WERI-Rb-1 (cell line): ENCODE data around the gene LRPAP1.

Source experiments
- DNase-seq: peaks from one replicate; pipeline ENCODE4 v3.0.0-alpha.2; 2020
- H3K27ac ChIP-seq: fragments of 250-450 bp; sonication (Bioruptor Pico); 2 replicates; pipeline ENCODE4 v1.5.1; 2020; ENCODE audit warnings: mild to moderate bottlenecking, moderate library complexity
- H3K27me3 ChIP-seq: fragments of 250-450 bp; sonication (Bioruptor Pico); 2 replicates; pipeline ENCODE4 v1.5.1; 2021; ENCODE audit warnings: mild to moderate bottlenecking, low read depth, moderate library complexity; ENCODE audit not compliant: insufficient read depth, severe bottlenecking
- H3K36me3 ChIP-seq: fragments of 250-450 bp; sonication (Bioruptor Pico); 2 replicates; pipeline ENCODE4 v1.5.1; 2020; ENCODE audit warnings: mild to moderate bottlenecking, moderate library complexity
- H3K4me3 ChIP-seq: 2 replicates; pipeline ENCODE4 v1.5.1; 2011; ENCODE audit warnings: low read depth, mild to moderate bottlenecking, control low read depth, low read length
- H3K9me3 ChIP-seq: fragments of 250-450 bp; sonication (Bioruptor Pico); 2 replicates; pipeline ENCODE4 v1.5.1; 2021; ENCODE audit warnings: mild to moderate bottlenecking, moderate library complexity; ENCODE audit not compliant: severe bottlenecking
- TF ChIP-seq, protein P1 (sequence below): IDR thresholded peaks from 2 replicates; pipeline ENCODE4 v1.5.1; 2011; ENCODE audit warnings: low read depth, mild to moderate bottlenecking, control low read depth, inconsistent platforms, low read length

The LRPAP1 gene

DNA sequence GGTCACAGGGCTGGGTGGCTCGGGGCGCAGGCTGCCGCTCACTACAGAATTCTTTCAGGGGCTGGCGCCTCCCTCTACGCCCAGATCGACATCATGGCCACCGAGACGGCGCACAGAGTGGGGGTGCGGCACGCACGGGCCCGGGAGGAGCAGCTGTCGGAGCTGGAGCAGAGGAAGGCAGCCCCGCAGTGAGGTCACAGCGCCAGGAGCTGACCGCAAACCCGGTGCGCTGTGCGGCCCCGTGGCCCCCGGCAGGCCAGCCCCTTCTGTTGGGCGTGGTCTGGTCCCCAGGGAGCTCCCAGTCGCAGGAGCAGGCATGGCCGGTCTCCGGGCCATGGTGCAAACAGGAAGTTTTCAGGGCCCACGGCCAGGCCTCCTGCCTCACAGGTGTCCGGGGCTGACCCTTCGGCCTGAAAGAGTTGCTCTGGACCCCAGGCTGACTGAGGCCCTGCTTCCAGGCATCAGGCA, 31.6 kb downstream of the LRPAP1 start:
- TF ChIP-seq, protein P1, sequence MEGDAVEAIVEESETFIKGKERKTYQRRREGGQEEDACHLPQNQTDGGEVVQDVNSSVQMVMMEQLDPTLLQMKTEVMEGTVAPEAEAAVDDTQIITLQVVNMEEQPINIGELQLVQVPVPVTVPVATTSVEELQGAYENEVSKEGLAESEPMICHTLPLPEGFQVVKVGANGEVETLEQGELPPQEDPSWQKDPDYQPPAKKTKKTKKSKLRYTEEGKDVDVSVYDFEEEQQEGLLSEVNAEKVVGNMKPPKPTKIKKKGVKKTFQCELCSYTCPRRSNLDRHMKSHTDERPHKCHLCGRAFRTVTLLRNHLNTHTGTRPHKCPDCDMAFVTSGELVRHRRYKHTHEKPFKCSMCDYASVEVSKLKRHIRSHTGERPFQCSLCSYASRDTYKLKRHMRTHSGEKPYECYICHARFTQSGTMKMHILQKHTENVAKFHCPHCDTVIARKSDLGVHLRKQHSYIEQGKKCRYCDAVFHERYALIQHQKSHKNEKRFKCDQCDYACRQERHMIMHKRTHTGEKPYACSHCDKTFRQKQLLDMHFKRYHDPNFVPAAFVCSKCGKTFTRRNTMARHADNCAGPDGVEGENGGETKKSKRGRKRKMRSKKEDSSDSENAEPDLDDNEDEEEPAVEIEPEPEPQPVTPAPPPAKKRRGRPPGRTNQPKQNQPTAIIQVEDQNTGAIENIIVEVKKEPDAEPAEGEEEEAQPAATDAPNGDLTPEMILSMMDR, result no peak
- DNase-seq, result no peak
- H3K9me3 ChIP-seq, result no peaks in the 10 kb centered on the region
- H3K36me3 ChIP-seq, result peaks cover 24% of the 10 kb centered on the region
- no peak overlapping the region for H3K4me3 ChIP-seq
- H3K27me3 ChIP-seq, result no peaks in the 10 kb centered on the region
- H3K27ac ChIP-seq, result no peak overlapping the region

DNA sequence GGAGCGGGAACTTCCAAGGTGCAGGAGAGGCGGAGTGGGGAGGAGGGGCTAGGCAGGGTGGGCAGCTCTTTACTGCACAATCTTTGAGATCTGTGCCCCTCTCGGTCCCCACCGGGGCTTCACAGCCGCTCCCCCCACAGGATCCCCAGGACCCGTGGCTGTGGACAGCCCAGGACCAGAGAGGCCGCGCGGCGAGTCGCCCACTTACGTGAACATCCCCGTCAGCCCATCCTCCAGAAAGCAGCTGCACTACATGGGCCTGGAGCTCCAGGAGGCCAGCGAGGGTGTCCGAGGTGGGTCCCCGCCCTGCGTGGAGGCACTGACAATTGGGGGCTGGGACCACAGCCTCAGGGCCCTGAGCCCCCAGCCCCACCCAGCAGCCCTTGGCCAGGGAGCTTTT, 32.1 kb downstream of the LRPAP1 start:
- Histone ChIP-seq H3K36me3 (peaks cover 18% of the 10 kb centered on the region), H3K27me3 (no peaks in the 10 kb centered on the region), H3K27ac (no peak overlapping the region), H3K9me3 (no peaks in the 10 kb centered on the region), H3K4me3 (no peak overlapping the region)
- TF ChIP-seq, protein P1, result no peak
- no peak for DNase-seq

DNA sequence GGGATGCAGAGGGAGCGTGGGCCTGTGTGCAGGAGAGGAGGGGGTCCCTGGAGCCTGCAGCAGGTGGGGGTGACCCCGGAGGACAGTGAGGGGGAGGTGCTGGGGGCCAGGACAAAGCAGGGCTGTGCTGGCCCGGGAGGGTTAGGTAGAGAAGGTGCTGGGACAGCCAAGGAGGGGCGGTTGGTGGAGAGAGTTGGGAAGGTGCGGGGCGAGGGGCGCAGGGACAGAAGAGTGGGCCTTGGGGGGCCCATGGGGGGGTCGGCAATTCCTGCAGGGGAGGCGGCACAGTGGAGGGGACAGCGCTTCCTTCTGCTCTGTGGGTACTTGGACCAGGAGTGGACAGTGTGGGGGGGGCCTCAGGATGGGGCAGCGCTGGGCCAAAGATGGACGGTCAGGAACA, 32.5 kb downstream of the LRPAP1 start:
- TF ChIP-seq, protein P1, result no peak
- H3K36me3 ChIP-seq, result peaks cover 15% of the 10 kb centered on the region

DNA sequence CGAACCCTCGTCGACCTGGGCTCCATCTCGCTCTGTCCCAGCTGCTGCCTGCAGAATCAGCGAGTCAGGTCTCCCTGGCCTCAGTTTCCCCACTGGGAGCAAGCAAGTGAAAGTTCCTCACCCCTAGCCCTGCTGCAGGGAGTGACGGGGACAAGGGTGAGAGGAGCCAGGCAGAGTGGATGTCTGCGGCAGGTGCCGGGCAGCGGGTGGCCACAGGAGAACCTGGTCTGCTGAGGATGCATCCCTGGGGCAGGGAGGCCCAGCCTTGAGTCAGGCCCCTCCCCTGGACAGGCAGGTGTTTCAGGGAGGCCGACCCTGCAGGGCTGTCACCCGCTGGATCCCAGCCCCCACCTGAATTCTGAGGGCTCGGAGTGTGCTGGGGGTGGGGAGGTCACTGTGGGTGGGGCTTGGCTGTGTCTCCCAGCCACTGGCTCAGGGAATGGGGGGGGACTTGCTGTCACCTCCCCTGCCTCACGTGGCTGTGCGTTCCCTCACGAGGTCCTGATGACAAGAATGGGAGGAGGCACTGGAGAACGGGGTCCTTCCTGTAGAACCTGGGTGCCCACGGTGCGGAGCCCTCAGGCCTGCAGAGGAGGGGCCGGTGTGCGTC, 33.2 kb downstream of the LRPAP1 start:
- DNase-seq, result no peak
- TF ChIP-seq, protein P1, result no peak
- Histone ChIP-seq H3K27ac (no peak overlapping the region), H3K4me3 (no peak overlapping the region), H3K36me3 (peaks cover 12% of the 10 kb centered on the region), H3K9me3 (no peaks in the 10 kb centered on the region), H3K27me3 (no peaks in the 10 kb centered on the region)

More for the DNA sequence above, 32.5 kb downstream of the LRPAP1 start:
- H3K4me3 ChIP-seq, result no peak overlapping the region
- no peaks in the 10 kb centered on the region for H3K27me3 ChIP-seq
- no peak overlapping the region for H3K27ac ChIP-seq
- no peak for DNase-seq
- no peaks in the 10 kb centered on the region for H3K9me3 ChIP-seq

DNA sequence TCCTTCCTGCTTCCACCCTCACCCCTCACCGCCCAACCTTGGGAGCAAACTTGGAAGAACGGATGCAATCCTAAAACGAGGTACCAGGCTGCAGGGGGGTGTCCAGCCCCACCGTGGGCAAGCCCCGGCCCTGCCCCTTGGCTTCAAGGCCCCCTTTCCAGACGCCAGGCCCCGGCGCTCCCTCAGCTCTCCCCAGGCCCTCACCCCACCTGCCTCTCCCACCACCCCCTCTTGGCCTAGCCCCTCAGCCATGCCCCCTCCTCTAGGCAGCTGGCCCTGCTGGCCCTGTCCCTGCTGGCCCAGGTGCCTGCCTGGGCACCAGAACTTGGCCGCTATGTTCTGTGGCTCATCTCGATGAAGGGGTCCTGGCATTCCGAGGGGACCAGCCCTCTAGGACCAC, 33.8 kb downstream of the LRPAP1 start:
- Histone ChIP-seq H3K36me3 (peaks cover 7% of the 10 kb centered on the region), H3K4me3 (no peak overlapping the region), H3K27me3 (no peaks in the 10 kb centered on the region), H3K9me3 (no peaks in the 10 kb centered on the region), H3K27ac (no peak overlapping the region)
- TF ChIP-seq, protein P1, result no peak
- no peak for DNase-seq
